Activated CD4-positive, alpha-beta T cell treated with anti-CD3 and anti-CD28 coated beads, Interleukin-2, amount 50 U/mL, for 16 hours (primary cell): ENCODE results near the gene ZHX3.
"Not testable (repeated sequence)": the region's sequence is repeated elsewhere in the genome, so short reads cannot be mapped to it uniquely, and the experiment has no call there.

Experiments used
- DNase-seq: peaks from one replicate; pipeline ENCODE4 v3.0.0-alpha.2; 2020

ZHX3 gene

DNA sequence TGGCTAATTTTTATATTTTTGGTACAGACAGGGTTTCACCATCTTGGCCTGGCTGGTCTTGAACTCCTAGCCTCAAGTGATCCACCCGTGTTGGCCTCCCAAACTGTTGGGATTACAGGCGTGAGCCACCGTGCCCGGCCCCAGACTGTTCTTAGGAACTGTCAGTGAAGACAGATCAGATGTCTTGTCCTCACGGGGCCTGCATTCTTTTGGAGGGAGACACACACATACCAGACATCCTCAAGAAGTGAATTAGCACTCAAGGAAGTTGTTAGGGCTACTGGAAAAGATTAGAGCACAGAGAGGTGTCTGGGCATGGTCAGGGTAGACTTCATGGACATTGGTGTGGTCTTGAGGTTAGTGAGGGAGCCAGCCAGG lies 12.8 kb upstream of the ZHX3 start:
- no peak for DNase-seq

GRCh38 chr20:41329435-41330342 lies 12.2 kb upstream of the ZHX3 start:
- DNase-seq: peak; percentile 79

DNA sequence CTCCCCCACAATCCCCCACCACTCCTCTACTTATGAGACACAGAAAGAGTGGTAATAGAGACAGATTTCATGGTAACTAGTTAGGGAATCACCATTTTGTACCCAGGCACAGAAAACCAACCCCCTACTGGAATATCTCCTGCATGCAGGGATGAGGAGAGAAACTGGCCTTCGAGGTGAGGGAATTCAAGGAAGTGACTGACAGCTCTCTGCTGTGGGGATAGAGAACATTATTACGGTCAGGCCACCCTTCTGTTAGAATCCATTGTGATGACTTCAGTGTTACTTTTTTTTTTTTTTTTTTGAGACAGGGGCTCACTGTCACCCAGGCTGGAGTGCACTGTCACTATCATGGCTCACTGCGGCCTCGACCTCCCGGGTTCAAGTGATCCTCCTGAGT lies 9.6 kb upstream of the ZHX3 start:
- no peak for DNase-seq

GRCh38 chr20:41320976-41321375 lies 3.4 kb upstream of the ZHX3 start:
- DNase-seq: no peak

- no peak for DNase-seq
Observed at GRCh38 chr20:41320441-41320840, 2.9 kb upstream of the ZHX3 start.

DNA sequence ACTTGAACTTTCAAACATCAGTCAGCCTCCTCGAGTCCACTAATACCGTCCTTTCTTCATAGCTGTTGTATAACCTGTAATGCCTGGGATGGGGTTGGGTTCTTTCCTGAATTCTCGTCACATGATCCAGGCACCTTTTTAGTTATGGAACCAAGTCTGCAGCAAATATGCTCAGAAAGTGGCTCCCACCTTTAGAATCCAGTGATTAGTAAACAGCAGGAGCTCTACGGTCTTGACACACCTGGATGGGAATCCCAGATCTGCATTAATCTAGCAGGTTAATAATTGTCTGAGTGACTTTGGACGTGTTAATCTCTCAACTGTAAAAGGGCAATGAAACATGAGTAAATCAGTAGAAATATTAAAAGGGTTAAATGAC lies 729 bp upstream of the ZHX3 start:
- DNase-seq: no peak

GRCh38 chr20:41316602-41317545 lies 657 bp downstream of the ZHX3 start:
- peak; percentile 77 for DNase-seq

DNA sequence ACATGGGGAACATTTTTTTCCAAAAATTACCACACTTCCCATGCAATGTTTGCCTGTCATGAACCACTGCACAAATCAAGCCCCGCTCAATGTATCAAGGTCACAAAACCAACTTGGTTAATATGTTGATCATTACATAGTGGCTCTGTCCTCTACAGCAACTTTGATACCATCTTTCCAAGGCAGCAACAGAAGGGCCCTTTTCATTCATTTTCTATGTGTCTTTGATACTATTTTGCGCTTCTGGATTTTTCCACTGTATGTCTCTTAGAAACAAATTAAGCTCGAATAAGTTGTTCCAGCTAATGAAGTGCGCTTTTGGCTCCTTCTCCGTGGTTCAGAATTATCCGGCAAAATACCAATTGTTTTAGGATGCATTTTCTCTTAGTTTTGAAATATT lies 1.5 kb downstream of the ZHX3 start:
- DNase-seq: no peak

DNA sequence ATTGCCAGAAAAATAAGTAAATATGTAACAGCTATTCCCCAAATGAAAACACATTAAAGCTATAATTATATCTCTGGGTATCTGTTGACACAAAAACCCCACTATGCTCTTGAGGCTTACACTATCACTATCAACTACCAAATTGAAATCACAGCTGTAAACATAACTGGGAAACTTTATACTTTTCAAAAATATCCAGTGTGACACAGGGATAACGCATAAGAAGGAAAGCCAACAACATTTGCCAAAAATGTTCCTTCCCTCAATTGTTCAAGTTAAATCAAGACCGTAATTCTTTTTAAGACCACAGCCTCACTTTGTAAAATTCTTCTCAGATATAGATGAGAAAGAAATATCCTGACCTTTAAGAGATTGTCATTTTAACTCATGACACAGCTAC lies 3.1 kb downstream of the ZHX3 start:
- no peak for DNase-seq

GRCh38 chr20:41312009-41312408 lies 5.5 kb downstream of the ZHX3 start:
- not testable (repeated sequence) for DNase-seq

DNA sequence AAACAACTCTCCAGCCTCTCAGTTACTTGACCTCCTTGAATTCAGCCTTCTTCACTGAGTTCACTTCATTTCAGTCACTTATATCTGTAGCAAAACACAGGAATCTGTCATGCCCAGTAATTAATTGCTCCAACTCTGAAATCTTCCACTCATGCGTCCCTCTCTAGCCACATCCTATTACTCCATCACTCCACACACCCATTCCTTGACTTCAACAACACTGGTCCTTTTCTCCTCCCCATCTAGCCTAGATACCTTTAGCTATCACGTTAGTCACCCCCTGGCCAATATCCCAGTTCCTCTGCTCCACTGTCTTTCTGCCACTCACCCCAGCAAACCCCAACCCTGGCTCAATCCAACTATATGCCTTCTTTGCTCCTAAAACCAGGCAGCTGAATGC lies 7.7 kb downstream of the ZHX3 start:
- no peak for DNase-seq

- no peak for DNase-seq
Observed at GRCh38 chr20:41308726-41309413, 8.7 kb downstream of the ZHX3 start.

DNA sequence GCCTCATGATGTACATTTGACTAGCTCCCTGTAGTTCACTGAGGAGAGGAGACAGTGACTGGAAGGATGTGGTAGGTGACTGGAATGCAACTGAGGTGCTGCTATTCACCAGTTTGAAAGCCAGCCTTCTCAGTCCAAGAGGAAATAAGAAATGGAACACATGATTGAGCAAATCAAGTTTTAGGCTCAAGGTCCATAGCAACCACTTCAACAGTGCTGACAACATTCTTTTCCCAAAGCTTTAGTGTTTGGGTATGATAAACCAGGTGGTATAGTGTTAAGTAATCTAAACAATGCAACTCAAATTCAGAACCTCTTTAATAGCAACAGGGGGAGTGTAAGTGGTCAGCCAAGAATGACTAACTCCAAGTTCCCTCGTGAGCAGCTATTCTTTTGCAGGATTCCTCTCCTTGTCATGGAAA lies 9.2 kb downstream of the ZHX3 start:
- DNase-seq: no peak

GRCh38 chr20:41307021-41307420 lies 10.5 kb downstream of the ZHX3 start:
- DNase-seq: no peak

- DNase-seq: no peak
Observed at GRCh38 chr20:41306061-41306727, 11.3 kb downstream of the ZHX3 start.

DNA sequence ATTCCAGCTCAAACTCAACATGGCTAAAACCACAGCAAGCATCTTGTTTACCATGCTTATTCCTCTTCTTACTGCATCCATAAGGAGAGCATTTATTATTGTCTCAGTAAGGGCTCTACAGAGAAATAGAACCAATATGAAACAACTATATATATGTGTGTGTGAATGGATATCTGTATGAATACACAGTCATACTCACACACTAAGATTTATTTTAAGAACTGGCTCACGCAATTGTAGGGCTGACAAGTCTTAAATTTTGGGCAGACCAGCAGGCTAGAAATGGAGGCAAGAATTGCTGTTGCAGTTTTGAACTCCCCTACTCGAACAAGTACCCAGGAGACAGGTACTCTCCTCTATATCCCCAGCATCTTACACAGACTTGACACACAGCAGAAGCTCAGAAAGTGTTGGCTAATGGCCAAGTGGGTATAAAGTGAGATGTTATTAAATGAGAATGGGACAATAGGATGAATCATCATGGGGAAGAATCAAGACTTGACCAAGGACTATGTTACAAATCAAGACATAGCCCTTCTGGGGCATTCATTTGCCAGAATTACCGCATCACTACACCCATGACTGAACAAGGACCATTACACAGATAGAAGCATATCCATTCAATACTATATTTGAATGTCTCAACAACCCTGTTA lies 13.0 kb downstream of the ZHX3 start:
- no peak for DNase-seq

GRCh38 chr20:41304002-41304401 lies 13.5 kb downstream of the ZHX3 start:
- no peak for DNase-seq

- no peak for DNase-seq
Observed at GRCh38 chr20:41300886-41301285, 16.6 kb downstream of the ZHX3 start.

GRCh38 chr20:41300383-41300782 lies 17.1 kb downstream of the ZHX3 start:
- DNase-seq: no peak

- DNase-seq: no peak
Observed at GRCh38 chr20:41299899-41300298, 17.6 kb downstream of the ZHX3 start.

DNA sequence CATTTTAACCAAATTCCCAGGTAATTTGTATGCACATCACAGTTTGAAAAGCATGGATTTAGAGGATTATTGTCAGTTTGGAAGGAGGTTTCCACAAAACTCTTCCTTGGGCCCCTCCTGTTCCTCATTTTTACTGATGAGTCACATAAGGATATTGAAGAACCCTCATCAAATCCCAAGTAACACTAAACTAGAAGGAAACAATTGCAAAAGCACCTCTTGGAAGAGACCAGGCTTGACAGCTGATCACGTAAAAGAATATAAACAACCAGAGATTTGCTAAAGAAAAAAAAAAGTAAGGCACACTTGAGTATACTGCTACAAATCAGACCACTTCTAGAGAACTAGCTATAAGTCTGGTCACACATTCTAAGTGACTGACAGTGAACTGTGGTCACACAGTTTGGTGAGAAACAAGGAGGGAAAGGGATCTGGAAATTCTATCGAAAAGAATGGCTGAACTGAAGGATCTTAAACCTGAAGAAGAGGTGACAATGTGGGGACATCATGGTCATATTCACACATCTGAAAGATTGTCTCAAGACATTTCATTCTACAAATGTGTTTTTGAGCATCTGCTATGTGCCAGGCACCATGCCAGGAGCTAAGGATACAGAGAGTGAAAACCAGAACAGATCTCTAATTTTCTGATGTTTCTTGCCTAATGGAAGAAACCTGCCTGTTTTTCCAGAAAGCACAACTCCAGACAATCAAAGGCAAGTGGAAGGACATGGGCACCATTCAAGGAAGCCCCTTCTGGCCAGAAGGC lies 24.1 kb downstream of the ZHX3 start:
- DNase-seq: no peak
